Ovary (tissue), 3 donors: Measurements from ENCODE around the gene GABRD.

Experiments
- CTCF ChIP-seq, 3 donors: fragments of 450-650 bp in 2 of 3; fragments of 200-600 bp in 1 of 3; IDR thresholded peaks; one replicate each; pipeline versions ENCODE4 v1.5.1 to v1.8.0; 2016 to 2022; ENCODE audit warnings: antibody characterized with exemption in 3 of 3, mild to moderate bottlenecking in 1 of 3
- POLR2A ChIP-seq: fragments of 450-650 bp; IDR thresholded peaks from one replicate; pipeline ENCODE4 v1.6.1; 2017; ENCODE audit warnings: antibody characterized with exemption, mild to moderate bottlenecking, moderate library complexity
- donor health status: DM: no; HTN: no; CAD: no.

GRCh38 chr1:1978108-1978507 is 41.0 kb upstream of the GABRD start:
- no peak for TF ChIP-seq POLR2A
- no peak for TF ChIP-seq CTCF (IDR thresholded peaks at IDR 0.05)
